GM19463 (cell line): Measurements from ENCODE around the gene FYN.
"Not testable (repeated sequence)": the region's sequence is repeated elsewhere in the genome, so short reads cannot be mapped to it uniquely, and the experiment has no call there.

Experiments
- ATAC-seq: cut with Tn5 transposase; IDR thresholded peaks from one replicate; pipeline ENCODE4 v1.9.1; 2021; ENCODE audit warnings: mild to moderate bottlenecking, moderate library complexity; ENCODE audit not compliant: unreplicated experiment

Gene FYN

GRCh38 chr6:111835398-111835797 is 37.9 kb downstream of the FYN start:
- not testable (repeated sequence) for ATAC-seq

GRCh38 chr6:111834356-111834755 is 38.9 kb downstream of the FYN start:
- ATAC-seq = no peak

- peak; percentile 46 for ATAC-seq
Measured at GRCh38 chr6:111832833-111833418, 40.3 kb downstream of the FYN start.

GRCh38 chr6:111831408-111831807 is 41.8 kb downstream of the FYN start:
- ATAC-seq = no peak

GRCh38 chr6:111829998-111830397 is 43.3 kb downstream of the FYN start:
- ATAC-seq = no peak

- no peak for ATAC-seq
Measured at GRCh38 chr6:111829581-111829980, 43.7 kb downstream of the FYN start.

- no peak for ATAC-seq
Measured at GRCh38 chr6:111828809-111829208, 44.4 kb downstream of the FYN start.

- no peak for ATAC-seq
Measured at GRCh38 chr6:111825439-111826086, 47.7 kb downstream of the FYN start.

GRCh38 chr6:111824608-111825337 is 48.5 kb downstream of the FYN start:
- ATAC-seq = peak; percentile 86

- no peak for ATAC-seq
Measured at GRCh38 chr6:111823831-111824607, 49.2 kb downstream of the FYN start.

- no peak for ATAC-seq
Measured at GRCh38 chr6:111823012-111823411, 50.2 kb downstream of the FYN start.

- no peak for ATAC-seq
Measured at GRCh38 chr6:111819458-111819857, 53.8 kb downstream of the FYN start.

- no peak for ATAC-seq
Measured at GRCh38 chr6:111818539-111819226, 54.6 kb downstream of the FYN start.

GRCh38 chr6:111817451-111818120 is 55.7 kb downstream of the FYN start:
- no peak for ATAC-seq

- ATAC-seq = no peak
Measured at GRCh38 chr6:111813677-111814310, 59.5 kb downstream of the FYN start.

- ATAC-seq = no peak
Measured at GRCh38 chr6:111813237-111813636, 60.0 kb downstream of the FYN start.

GRCh38 chr6:111812060-111813038 is 60.9 kb downstream of the FYN start:
- ATAC-seq = no peak

- no peak for ATAC-seq
Measured at GRCh38 chr6:111810294-111811131, 62.7 kb downstream of the FYN start.
